ENCODE data around the gene GPSM1. TPM values are rescaled to one million over a fixed set of nuclear protein-coding genes. Genes with fewer than 3 reads are reported as not detected.

Gene GPSM1
- total and polyA plus RNA-seq, 8 donors = 3.5 to 17.4 (median 12.1) TPM

GRCh38 chr9:136313111-136314055, 14.0 kb upstream of the GPSM1 start:
- intact Hi-C loops (cut with DNase I; ENCODE audit: low total_unique reads) = no loop called here
- H3K4me3 ChIP-seq = no peak overlapping the region
- H3K27me3 ChIP-seq = peaks cover 0 to 34% (median 7%) of the 10 kb centered on the region in 3 donors
- H3K4me1 ChIP-seq = peaks cover 0 to 21% (median 10%) of the 10 kb centered on the region in 4 donors
- TF ChIP-seq POLR2A (IDR thresholded peaks at IDR 0.05) = no peak
- TF ChIP-seq, protein P1, sequence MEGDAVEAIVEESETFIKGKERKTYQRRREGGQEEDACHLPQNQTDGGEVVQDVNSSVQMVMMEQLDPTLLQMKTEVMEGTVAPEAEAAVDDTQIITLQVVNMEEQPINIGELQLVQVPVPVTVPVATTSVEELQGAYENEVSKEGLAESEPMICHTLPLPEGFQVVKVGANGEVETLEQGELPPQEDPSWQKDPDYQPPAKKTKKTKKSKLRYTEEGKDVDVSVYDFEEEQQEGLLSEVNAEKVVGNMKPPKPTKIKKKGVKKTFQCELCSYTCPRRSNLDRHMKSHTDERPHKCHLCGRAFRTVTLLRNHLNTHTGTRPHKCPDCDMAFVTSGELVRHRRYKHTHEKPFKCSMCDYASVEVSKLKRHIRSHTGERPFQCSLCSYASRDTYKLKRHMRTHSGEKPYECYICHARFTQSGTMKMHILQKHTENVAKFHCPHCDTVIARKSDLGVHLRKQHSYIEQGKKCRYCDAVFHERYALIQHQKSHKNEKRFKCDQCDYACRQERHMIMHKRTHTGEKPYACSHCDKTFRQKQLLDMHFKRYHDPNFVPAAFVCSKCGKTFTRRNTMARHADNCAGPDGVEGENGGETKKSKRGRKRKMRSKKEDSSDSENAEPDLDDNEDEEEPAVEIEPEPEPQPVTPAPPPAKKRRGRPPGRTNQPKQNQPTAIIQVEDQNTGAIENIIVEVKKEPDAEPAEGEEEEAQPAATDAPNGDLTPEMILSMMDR (IDR thresholded peaks at IDR 0.05) = no peak
- TF ChIP-seq POLR2AphosphoS5 (IDR thresholded peaks at IDR 0.05) = no peak
- TF ChIP-seq EP300 (IDR thresholded peaks at IDR 0.05) = no peak
- peaks cover 0 to 13% (median 11%) of the 10 kb centered on the region in 4 donors for H3K9me3 ChIP-seq
- no peak overlapping the region for H3K27ac ChIP-seq
- WGBS, 5 donors = 84 to 89% (median 86%) methylated on average over 14 to 18 of the region's 18 CpGs
- DNase-seq = no peak
- no peaks in the 10 kb centered on the region for H3K36me3 ChIP-seq

GRCh38 chr9:136314056-136314416, 13.3 kb upstream of the GPSM1 start:
- Histone ChIP-seq H3K4me3 (no peak overlapping the region), H3K9me3 (peaks cover 0 to 13% (median 11%) of the 10 kb centered on the region in 4 donors), H3K27me3 (peaks cover 0 to 30% (median 7%) of the 10 kb centered on the region in 3 donors), H3K36me3 (no peaks in the 10 kb centered on the region), H3K4me1 (peaks cover 0 to 21% (median 10%) of the 10 kb centered on the region in 4 donors), H3K27ac (no peak overlapping the region)
- intact Hi-C loops (cut with DNase I; ENCODE audit: low total_unique reads) = no loop called here
- TF ChIP-seq POLR2AphosphoS5 (IDR thresholded peaks at IDR 0.05) = no peak
- TF ChIP-seq, protein P1 (IDR thresholded peaks at IDR 0.05) = no peak
- no peak for TF ChIP-seq POLR2A (IDR thresholded peaks at IDR 0.05)
- TF ChIP-seq EP300 (IDR thresholded peaks at IDR 0.05) = no peak
- 79 to 95% (median 84%) methylated on average over 3 of the region's 3 CpGs for WGBS, 5 donors
- DNase-seq = no peak

DNA sequence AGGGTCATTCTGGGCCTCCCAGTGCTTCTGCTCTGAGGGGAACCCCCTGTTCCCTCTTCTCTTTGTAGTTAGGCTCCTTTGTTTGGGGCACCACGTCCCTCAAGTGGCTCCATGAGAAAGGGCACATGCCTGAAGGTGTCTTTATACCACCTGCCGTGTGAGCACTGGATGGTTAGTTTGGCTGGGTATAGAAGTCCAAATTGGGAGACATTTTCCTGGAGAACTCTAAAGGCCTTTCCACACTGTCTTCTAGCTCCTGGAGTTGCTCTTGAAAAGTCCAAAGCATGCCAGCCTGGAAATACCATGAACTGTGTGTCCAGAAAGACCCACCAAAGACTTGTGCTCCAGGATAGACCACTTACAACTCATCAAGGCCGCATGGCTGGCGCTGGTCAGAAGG, 12.4 kb upstream of the GPSM1 start:
- Histone ChIP-seq H3K27me3 (peaks cover 0 to 22% (median 7%) of the 10 kb centered on the region in 3 donors), H3K9me3 (peaks cover 0 to 13% (median 11%) of the 10 kb centered on the region in 4 donors), H3K4me3 (no peak overlapping the region), H3K36me3 (no peaks in the 10 kb centered on the region), H3K27ac (no peak overlapping the region), H3K4me1 (peaks cover 0 to 21% (median 10%) of the 10 kb centered on the region in 4 donors)
- TF ChIP-seq POLR2AphosphoS5 (IDR thresholded peaks at IDR 0.05) = no peak
- TF ChIP-seq, protein P1 (IDR thresholded peaks at IDR 0.05) = no peak
- TF ChIP-seq POLR2A (IDR thresholded peaks at IDR 0.05) = no peak
- no peak for TF ChIP-seq EP300 (IDR thresholded peaks at IDR 0.05)
- no peak for DNase-seq
- 85 to 93% (median 90%) methylated on average over 4 of the region's 4 CpGs for WGBS, 5 donors
- intact Hi-C loops (cut with DNase I; ENCODE audit: low total_unique reads) = no loop called here

- intact Hi-C loops (cut with DNase I; ENCODE audit: low total_unique reads) = no loop called here
- peaks cover 0 to 9% (median 6%) of the 10 kb centered on the region in 4 donors for H3K4me1 ChIP-seq
- no peaks in the 10 kb centered on the region for H3K36me3 ChIP-seq
- TF ChIP-seq EP300 (IDR thresholded peaks at IDR 0.05) (no peak), POLR2A (IDR thresholded peaks at IDR 0.05) (no peak), POLR2AphosphoS5 (IDR thresholded peaks at IDR 0.05) (no peak)
- TF ChIP-seq, protein P1 (IDR thresholded peaks at IDR 0.05) = no peak
- H3K27ac ChIP-seq = no peak overlapping the region
- peaks cover 0 to 13% (median 11%) of the 10 kb centered on the region in 4 donors for H3K9me3 ChIP-seq
- no peak for DNase-seq
- H3K4me3 ChIP-seq = no peak overlapping the region
- WGBS, 5 donors = 89 to 96% (median 91%) methylated on average over 13 to 23 of the region's 23 CpGs
- peaks cover 0 to 9% (median 0%) of the 10 kb centered on the region in 3 donors for H3K27me3 ChIP-seq
These were observed 11.0 kb upstream of the GPSM1 start for GRCh38 chr9:136316271-136316751.
